NCI-H1417 treated with DMSO at 0.1 percent for 48 hours (cell line): Measurements from ENCODE around the gene DIPK2A.

Experiments
- DNase-seq: peaks from one replicate; lab custom pipeline; 2025; lab: John Stamatoyannopoulos, UW

DIPK2A gene

DNA sequence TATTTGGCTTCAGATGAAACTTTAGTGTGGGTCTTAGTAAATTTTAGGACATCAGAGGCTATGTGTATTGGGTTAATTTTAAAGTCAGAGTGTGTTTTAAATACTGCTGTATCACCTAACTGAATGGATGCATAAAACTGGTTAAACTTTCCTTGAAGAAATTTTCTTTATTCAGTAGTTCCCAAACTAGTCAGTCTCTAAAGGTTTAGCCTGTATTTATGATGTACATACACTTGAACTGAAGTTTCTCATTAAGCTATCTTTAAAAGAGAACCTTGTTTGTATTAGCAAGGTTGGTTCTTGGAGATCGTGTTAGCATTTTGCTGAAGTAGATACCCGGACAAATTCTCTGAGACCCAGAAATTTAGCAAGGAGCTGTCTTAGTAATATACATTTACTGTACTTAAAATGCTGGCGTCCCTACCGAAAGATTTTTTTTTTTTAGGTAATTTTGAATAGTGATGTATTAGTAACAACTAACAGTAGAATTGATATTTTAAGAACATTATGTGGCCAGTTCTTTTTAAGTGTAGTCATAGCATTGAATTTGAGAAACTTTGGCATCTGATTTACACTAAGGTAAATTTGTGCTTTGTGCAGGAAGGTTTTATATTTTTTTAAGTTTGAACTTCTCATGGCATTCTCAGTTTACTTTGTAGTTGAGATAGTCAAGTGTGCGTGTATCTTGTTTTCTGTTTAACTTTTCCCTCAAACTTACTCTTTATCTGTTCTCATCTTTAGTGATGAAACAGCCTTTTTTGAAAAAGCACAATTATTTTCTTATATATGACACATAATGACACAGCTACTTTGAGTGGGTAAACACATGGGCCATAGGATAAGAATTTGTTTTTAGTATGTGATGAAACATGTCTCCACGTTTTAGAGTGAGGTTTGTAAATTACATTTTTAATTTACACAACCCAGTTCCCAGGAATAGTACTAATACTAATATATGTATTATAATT lies 2.9 kb downstream of the DIPK2A start:
- no peak for DNase-seq

- peak; percentile 18 for DNase-seq
These were observed 4.0 kb downstream of the DIPK2A start for GRCh38 chr3:143975554-143976152.

DNA sequence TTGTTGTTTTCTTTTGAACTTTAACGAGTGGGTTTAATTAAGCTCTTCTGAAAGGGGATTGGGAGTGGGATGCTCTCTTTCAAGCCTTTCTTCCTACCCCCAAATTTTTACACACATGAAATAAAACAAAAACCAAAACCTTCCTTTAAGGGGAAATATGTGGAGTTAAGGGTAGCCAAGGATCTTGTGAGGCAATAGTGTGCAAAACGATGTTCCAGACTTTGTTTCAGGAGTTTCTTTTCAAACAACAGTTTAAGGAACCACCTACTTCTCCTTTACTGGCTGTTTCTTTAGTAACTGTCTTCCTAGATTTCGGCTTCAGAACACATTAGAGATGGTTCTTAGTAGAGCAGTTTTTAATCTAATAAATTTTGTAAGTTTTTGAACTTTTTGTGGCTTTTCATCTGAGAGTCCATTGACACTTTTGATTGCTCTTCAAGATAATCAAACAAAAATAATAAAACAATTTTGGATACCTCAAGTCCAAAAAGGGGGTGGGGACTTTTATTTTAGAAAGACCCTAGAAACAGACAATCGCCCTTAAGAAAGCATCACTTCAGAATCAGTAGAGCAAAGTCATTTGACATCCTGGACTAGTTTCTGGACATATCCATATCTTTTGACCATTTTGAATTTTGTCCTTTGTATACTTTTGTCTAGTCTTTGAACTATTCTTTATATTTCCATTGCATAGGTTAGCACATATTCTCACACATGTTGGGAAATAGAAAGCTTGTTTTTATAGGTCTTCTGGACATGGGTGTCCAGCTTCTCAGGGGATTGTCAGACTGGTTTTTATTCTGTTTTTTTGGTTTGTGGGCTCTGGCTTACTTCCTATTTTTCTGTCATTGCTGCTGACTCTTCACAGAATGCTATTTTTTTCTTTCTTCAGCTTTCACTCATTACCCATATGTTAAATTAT lies 6.0 kb downstream of the DIPK2A start:
- no peak for DNase-seq

DNA sequence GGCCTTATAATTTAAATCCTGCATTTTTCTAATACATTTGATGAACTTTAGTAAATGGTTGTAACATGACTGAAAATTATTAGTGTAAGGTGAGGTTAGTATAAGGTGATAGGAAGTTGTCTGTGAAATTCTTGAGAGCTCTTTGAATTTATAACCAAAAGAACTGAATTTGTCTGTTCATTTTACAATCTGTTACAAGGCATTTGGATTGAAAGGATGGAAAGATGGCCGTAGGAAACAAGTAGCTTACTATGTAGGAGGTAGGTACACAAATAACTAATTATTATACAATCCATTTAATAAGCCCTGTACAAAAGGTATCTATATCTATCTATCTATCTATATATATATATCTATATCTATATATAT lies 6.6 kb downstream of the DIPK2A start:
- DNase-seq = no peak

GRCh38 chr3:143979041-143979440 lies 7.4 kb downstream of the DIPK2A start:
- DNase-seq = no peak

DNA sequence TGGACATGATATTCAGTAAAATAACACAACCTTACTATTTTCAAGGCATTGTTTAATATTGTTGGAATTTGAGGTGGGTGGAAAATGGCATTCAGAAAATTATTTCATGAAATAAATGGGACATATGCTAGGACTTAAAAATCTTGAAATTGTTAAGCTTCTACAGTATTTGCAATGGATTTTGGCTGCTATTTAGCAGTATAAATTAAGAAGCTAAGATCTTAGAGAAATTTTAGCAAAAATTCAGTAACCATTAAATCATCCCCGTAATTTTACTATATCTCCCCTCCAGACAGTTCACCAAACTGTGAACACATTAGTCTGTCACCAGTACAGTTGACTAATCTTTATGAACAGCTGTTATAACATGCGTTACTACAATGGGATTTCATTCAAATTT lies 8.2 kb downstream of the DIPK2A start:
- no peak for DNase-seq

DNA sequence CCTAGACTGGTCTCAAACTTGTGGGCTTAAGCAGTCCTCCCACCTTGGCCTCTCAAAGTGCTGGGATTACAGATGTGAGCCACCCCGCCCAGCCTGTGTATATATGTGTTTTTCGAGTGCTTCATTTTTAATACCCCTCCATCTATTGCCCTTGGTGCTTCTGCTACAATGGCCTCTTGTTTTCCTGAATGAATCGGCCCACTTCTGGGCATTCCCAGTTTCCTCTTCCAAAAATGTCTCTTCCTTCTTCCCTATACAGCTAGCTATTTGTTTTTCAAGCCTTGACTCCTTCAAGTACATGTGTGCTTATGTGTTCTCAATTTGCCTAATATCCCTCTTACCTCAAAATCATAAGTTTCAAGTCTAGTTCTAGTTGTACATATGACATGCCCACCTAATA lies 16.7 kb downstream of the DIPK2A start:
- no peak for DNase-seq

- DNase-seq = no peak
These were observed 17.8 kb downstream of the DIPK2A start for GRCh38 chr3:143989461-143989860.

GRCh38 chr3:143991713-143992112 lies 20.1 kb downstream of the DIPK2A start:
- DNase-seq = no peak

GRCh38 chr3:143998266-143998665 lies 26.6 kb downstream of the DIPK2A start:
- no peak for DNase-seq

- no peak for DNase-seq
These were observed 31.4 kb downstream of the DIPK2A start for GRCh38 chr3:144003051-144003450.

GRCh38 chr3:144010371-144010770 lies 38.7 kb downstream of the DIPK2A start:
- DNase-seq = no peak

- no peak for DNase-seq
These were observed 39.7 kb downstream of the DIPK2A start for GRCh38 chr3:144011251-144011799.

GRCh38 chr3:144015133-144015532 lies 43.5 kb downstream of the DIPK2A start:
- DNase-seq = no peak

- no peak for DNase-seq
These were observed 47.2 kb downstream of the DIPK2A start for GRCh38 chr3:144018776-144019175.
